ENCODE data around the gene HCRTR1. TPM values are rescaled to one million over a fixed set of nuclear protein-coding genes. Genes with fewer than 3 reads are reported as not detected.

Gene HCRTR1
- total and polyA plus RNA-seq, 8 donors = 0.14 to 0.24 (median 0.17) TPM; not detected in 4

- H3K9me3 ChIP-seq = no peaks in the 10 kb centered on the region
- no peak overlapping the region for H3K27ac ChIP-seq
- DNase-seq (peak in 1 of 4 donors; percentile 40), ATAC-seq (peak; percentile 1)
- H3K27me3 ChIP-seq = peaks cover 0 to 18% of the 10 kb centered on the region in 2 donors
- peaks cover 19 to 20% of the 10 kb centered on the region in 2 donors for H3K4me1 ChIP-seq
- H3K36me3 ChIP-seq = no peaks in the 10 kb centered on the region
- H3K4me3 ChIP-seq = no peak overlapping the region
- intact Hi-C loops (cut with DNase I) = loop anchor here in 1 of 2 donors (10.0 kb wide), 1 partner anchor 129 kb away; no protein-coding TSS in a partner anchor
- TF ChIP-seq CTCF (IDR thresholded peaks at IDR 0.05) = no peak
Measured at GRCh38 chr1:31665234-31665878, 47.9 kb downstream of the HCRTR1 start.

DNA sequence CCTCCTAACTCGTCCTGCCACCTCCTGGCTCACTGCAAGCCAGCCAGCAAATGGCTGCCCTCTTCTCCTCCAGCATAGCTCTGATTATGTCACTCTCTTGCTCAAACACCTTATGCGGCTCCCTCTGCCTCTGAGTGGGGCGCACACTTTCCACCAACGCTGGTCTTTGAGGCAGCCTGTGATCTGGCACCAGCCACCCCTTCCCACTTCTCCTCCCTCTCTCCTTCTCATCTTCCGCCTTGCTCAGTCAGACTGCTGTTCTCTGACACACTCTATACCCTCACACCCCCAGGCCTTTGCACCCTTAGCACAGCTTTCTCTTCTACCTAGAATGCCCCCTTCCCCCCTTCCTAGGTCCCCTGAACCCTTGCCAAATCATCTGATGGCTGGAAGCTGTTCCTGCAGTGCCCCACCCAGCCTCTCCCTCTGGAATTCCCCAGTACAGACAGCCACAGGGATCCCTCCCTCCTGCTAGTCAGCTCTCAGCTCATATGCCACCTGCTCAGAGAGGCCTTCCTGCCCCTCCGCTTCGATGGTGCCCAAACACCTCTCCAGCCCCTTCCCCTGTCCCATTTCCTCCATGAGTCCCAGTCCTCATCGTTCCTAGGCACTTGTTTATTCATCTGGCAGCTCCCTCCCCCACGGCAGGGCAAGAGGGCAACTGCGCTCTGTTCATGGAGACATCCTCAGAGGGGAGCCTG is 48.9 kb downstream of the HCRTR1 start:
- no peaks in the 10 kb centered on the region for H3K9me3 ChIP-seq
- no peak for TF ChIP-seq CTCF (IDR thresholded peaks at IDR 0.05)
- ATAC-seq = peak; percentile 64

DNA sequence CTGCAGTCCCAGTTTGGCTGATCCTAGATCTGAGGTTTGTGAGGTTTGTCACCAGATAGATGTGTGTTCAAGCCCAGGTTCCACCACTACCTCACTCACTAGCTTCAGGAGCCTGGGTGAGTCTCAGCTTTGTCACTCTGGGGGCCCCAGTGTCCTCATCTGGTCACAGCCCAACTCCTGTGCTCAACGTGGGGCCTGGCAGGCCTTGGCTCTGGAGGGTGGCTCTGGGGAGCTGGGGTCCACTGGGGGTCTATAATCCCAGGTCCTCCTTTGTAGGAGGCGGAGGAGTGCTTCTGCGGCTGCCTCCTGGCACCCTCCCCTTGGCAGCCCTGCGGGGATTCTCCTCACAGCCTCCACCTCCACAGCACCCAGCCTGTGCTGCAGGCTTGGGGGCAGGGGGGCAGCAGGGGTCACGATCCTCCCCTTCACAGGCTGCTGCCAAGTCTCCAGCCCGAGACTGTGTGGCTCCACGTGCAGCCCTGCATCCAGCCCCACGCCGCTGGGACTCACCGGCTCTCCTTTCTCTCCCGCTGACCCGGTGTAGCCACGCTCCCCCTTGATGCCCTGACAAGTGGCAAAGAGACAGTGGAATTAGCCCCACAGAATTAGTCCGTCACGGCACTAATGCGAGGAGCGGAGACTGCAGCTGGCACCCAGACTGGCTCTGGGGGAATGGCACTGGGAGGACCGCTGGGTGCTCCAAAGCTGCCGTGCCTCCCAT is 49.7 kb downstream of the HCRTR1 start:
- peaks cover 20 to 27% of the 10 kb centered on the region in 2 donors for H3K4me1 ChIP-seq
- peak overlapping the region in 1 of 2 donors; percentile 51 for H3K27ac ChIP-seq
- DNase-seq (no peak), ATAC-seq (no peak)
- H3K9me3 ChIP-seq = no peaks in the 10 kb centered on the region
- H3K27me3 ChIP-seq = peaks cover 0 to 24% of the 10 kb centered on the region in 2 donors
- no peaks in the 10 kb centered on the region for H3K36me3 ChIP-seq
- intact Hi-C loops (cut with DNase I) = loop anchor here in 1 of 2 donors (10.0 kb wide), 1 partner anchor 128 kb away; no protein-coding TSS in a partner anchor
- H3K4me3 ChIP-seq = no peak overlapping the region
- TF ChIP-seq CTCF (IDR thresholded peaks at IDR 0.05) = no peak

More for the DNA sequence above, 48.9 kb downstream of the HCRTR1 start:
- Histone ChIP-seq H3K27ac (peak overlapping the region in 1 of 2 donors; percentile 51), H3K4me3 (no peak overlapping the region), H3K27me3 (peaks cover 0 to 24% of the 10 kb centered on the region in 2 donors), H3K4me1 (peaks cover 20 to 27% of the 10 kb centered on the region in 2 donors), H3K36me3 (no peaks in the 10 kb centered on the region)
- DNase-seq = peak in 2 of 4 donors; percentile 44 to 69
- intact Hi-C loops (cut with DNase I) = loop anchor here in 1 of 2 donors (10.0 kb wide), 1 partner anchor 128 kb away; no protein-coding TSS in a partner anchor

DNA sequence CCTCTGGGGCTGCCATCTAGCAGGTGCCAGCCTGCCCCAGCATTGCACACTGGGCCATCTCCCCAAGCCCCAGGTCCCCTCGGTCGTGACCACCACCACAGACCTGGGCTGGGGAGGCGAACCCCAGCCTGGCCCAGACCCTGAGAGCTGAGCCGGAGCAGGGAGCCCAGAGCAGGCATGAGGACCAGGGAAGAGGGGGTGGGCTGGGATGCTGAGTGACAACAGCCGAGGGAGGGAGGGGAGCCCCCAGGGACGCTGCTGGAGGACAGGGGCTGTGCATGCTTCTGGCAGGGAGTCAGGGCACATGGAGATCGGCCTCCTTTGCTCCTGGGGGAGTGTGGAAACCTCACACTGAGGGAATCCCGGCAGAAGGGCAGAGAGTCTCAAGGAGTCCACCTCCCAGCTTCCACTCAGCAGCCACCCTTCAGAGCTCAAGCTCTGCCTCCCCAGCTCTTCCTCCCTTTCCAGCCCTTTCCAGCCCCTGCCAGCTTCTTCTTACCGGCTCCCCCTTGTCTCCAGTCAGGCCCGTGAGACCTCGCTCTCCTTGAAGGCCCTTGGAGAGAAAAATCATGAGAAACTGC is 50.9 kb downstream of the HCRTR1 start:
- peaks cover 20 to 27% of the 10 kb centered on the region in 2 donors for H3K4me1 ChIP-seq
- intact Hi-C loops (cut with DNase I) = loop anchor here in 1 of 2 donors (10.0 kb wide), 1 partner anchor 126 kb away; no protein-coding TSS in a partner anchor
- no peak overlapping the region for H3K4me3 ChIP-seq
- no peak overlapping the region for H3K27ac ChIP-seq
- no peak for DNase-seq
- peaks cover 0 to 24% of the 10 kb centered on the region in 2 donors for H3K27me3 ChIP-seq
- no peaks in the 10 kb centered on the region for H3K36me3 ChIP-seq
- H3K9me3 ChIP-seq = no peaks in the 10 kb centered on the region
- no peak for ATAC-seq
- TF ChIP-seq CTCF (IDR thresholded peaks at IDR 0.05) = no peak
